Calu3 (cell line): ENCODE results near the gene RPL15. TPM values are rescaled to one million over a fixed set of nuclear protein-coding genes. Genes with fewer than 3 reads are reported as not detected.
"Not testable (repeated sequence)": the region's sequence is repeated elsewhere in the genome, so short reads cannot be mapped to it uniquely, and the experiment has no call there.

Source experiments
- BruUV-seq: library from RNA; stranded (reverse); fragments of 400-500 nt; replicated peaks from 2 replicates; lab custom pipeline; 2021; lab: Mats Ljungman, UMichigan
- CTCF ChIA-PET: fragments of 300-600 bp; sonication (Branson Sonifier 250); formaldehyde crosslinking; loops from one replicate; lab custom pipeline; 2022; ENCODE audit warnings: antibody characterized with exemption; lab: Charles Lee
- DNase-seq: peaks from one replicate; pipeline ENCODE4 v3.0.0; 2022
- H3K27ac Mint-ChIP-seq: one replicate; pipeline ENCODE4 v1.8.0; 2022; ENCODE audit warnings: mixed read lengths; ENCODE audit not compliant: unreplicated experiment
- H3K27me3 Mint-ChIP-seq: one replicate; pipeline ENCODE4 v1.8.0; 2022; ENCODE audit warnings: mixed read lengths; ENCODE audit not compliant: unreplicated experiment
- H3K36me3 Mint-ChIP-seq: one replicate; pipeline ENCODE4 v1.8.0; 2022; ENCODE audit warnings: mild to moderate bottlenecking, moderate library complexity, mixed read lengths; ENCODE audit not compliant: insufficient read depth, unreplicated experiment
- H3K4me1 Mint-ChIP-seq: one replicate; pipeline ENCODE4 v1.8.0; 2022; ENCODE audit warnings: mild to moderate bottlenecking, low read depth, mixed read lengths; ENCODE audit not compliant: unreplicated experiment
- H3K4me3 Mint-ChIP-seq: one replicate; pipeline ENCODE4 v1.8.0; 2022; ENCODE audit warnings: mild to moderate bottlenecking, low read depth, moderate library complexity, mixed read lengths; ENCODE audit not compliant: unreplicated experiment
- H3K9me3 Mint-ChIP-seq: one replicate; pipeline ENCODE4 v1.8.0; 2022; ENCODE audit warnings: low read depth, mixed read lengths; ENCODE audit not compliant: unreplicated experiment
- CTCF ChIP-seq: fragments of 200-600 bp; IDR thresholded peaks from one replicate; pipeline ENCODE4 v1.8.0; 2022; ENCODE audit warnings: antibody characterized with exemption; ENCODE audit not compliant: unreplicated experiment
- intact Hi-C: fragments of 100-400 bp; cut with micrococcal nuclease; formaldehyde crosslinking; loops from one replicate; pipeline ENCODE4 v1.10.0; 2022; ENCODE audit not compliant: unreplicated experiment
- total RNA-seq: library from RNA; stranded (reverse); gene quantifications from 2 replicates; pipeline ENCODE4 v1.2.3, GENCODE V29; 2022

RPL15 gene
- total RNA-seq, 1 experiment from 2014 or later, result 1,430 TPM

GRCh38 chr3:23913873-23914743 lies 2.8 kb upstream of the RPL15 start:
- peaks cover 11% of the 10 kb centered on the region for H3K4me1 Mint-ChIP-seq
- DNase-seq, result no peak
- no peak overlapping the region for H3K27ac Mint-ChIP-seq
- no peak overlapping the region for H3K4me3 Mint-ChIP-seq
- no TSS peak for BruUV-seq
- no peak for TF ChIP-seq CTCF
- H3K9me3 Mint-ChIP-seq, result no peaks in the 10 kb centered on the region
- peaks cover 38% of the 10 kb centered on the region for H3K36me3 Mint-ChIP-seq
- intact Hi-C loops, result no loop called here
- no peaks in the 10 kb centered on the region for H3K27me3 Mint-ChIP-seq
- CTCF ChIA-PET, result interaction anchor here (0.7 kb wide), 1 partner anchor 14 kb away, joined by 3 read pairs; no protein-coding TSS in a partner anchor

GRCh38 chr3:23915537-23916108 lies 1.3 kb upstream of the RPL15 start:
- intact Hi-C loops, result loop anchor here (2.0 kb wide), 1 partner anchor 31 kb away; no protein-coding TSS in a partner anchor
- no TSS peak for BruUV-seq
- Mint-ChIP-seq H3K9me3 (no peaks in the 10 kb centered on the region), H3K4me1 (peaks cover 11% of the 10 kb centered on the region), H3K4me3 (peak overlapping the region; percentile 68), H3K27ac (peak overlapping the region; percentile 98), H3K27me3 (no peaks in the 10 kb centered on the region), H3K36me3 (peaks cover 52% of the 10 kb centered on the region)
- DNase-seq, result no peak
- no peak for TF ChIP-seq CTCF
- CTCF ChIA-PET, result interaction anchor here (0.5 to 1.0 kb wide), 4 partner anchors 27 to 372 kb away, joined by 3 to 6 read pairs (median 4); no protein-coding TSS in a partner anchor

GRCh38 chr3:23916152-23916885 lies 613 bp upstream of the RPL15 start:
- CTCF ChIA-PET, result interaction anchor here (0.5 to 1.2 kb wide), 5 partner anchors 28 to 373 kb away, joined by 3 to 6 read pairs (median 5); no protein-coding TSS in a partner anchor

GRCh38 chr3:23917679-23918303 lies 859 bp downstream of the RPL15 start:
- DNase-seq, result peak; percentile 69
- not testable (repeated sequence) for BruUV-seq, H3K27me3 Mint-ChIP-seq, H3K9me3 Mint-ChIP-seq
- CTCF ChIA-PET, result interaction anchor here (1.2 kb wide), 1 partner anchor 28 kb away, joined by 5 read pairs; no protein-coding TSS in a partner anchor
- Mint-ChIP-seq H3K4me1 (peaks cover 11% of the 10 kb centered on the region), H3K27ac (peak overlapping the region; percentile 98), H3K4me3 (peak overlapping the region; percentile 68), H3K36me3 (peaks cover 67% of the 10 kb centered on the region)
- intact Hi-C loops, result loop anchor here (2.0 kb wide), 1 partner anchor 29 kb away; no protein-coding TSS in a partner anchor

More at GRCh38 chr3:23916152-23916885, 613 bp upstream of the RPL15 start:
- BruUV-seq, result TSS peak; percentile 40
- peaks cover 59% of the 10 kb centered on the region for H3K36me3 Mint-ChIP-seq
- H3K4me1 Mint-ChIP-seq, result peaks cover 11% of the 10 kb centered on the region
- peak overlapping the region; percentile 68 for H3K4me3 Mint-ChIP-seq
- no peaks in the 10 kb centered on the region for H3K27me3 Mint-ChIP-seq
- intact Hi-C loops, result loop anchor here (2.0 kb wide), 1 partner anchor 30 kb away; no protein-coding TSS in a partner anchor
- H3K27ac Mint-ChIP-seq, result peak overlapping the region; percentile 98
- no peak for DNase-seq
- no peak for TF ChIP-seq CTCF
- H3K9me3 Mint-ChIP-seq, result no peaks in the 10 kb centered on the region

GRCh38 chr3:23918331-23918730 lies 1.4 kb downstream of the RPL15 start:
- CTCF ChIA-PET, result interaction anchor here (0.5 kb wide), 1 partner anchor 44 kb away, joined by 3 read pairs; no protein-coding TSS in a partner anchor
- Mint-ChIP-seq H3K27ac (peak overlapping the region; percentile 98), H3K4me1 (peaks cover 11% of the 10 kb centered on the region), H3K4me3 (peak overlapping the region; percentile 68), H3K36me3 (peaks cover 67% of the 10 kb centered on the region)
- DNase-seq, BruUV-seq, H3K9me3 Mint-ChIP-seq, intact Hi-C loops, H3K27me3 Mint-ChIP-seq: not testable (repeated sequence)
